ENCODE data around the gene CPSF4.

DNA sequence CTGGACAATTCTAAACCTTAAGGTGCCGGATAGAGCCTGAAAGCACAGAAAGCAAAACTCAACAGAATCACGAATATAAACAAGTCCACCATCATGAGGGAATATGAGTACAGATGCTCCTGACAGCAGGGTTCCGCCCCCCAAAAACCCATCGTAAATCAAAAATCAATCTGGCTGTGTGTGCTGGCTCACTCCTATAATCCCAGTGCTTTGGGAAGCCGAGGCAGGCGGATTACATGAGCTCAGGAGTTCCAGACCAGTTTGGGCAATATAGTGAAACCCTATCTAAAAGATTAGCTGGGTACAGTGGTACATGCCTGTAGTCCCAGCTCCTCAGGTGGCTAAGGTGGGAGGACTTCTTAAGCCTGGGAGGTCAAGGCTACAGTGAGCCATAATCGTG is 17.8 kb upstream of the CPSF4 start:
- TF ChIP-seq, protein P1, sequence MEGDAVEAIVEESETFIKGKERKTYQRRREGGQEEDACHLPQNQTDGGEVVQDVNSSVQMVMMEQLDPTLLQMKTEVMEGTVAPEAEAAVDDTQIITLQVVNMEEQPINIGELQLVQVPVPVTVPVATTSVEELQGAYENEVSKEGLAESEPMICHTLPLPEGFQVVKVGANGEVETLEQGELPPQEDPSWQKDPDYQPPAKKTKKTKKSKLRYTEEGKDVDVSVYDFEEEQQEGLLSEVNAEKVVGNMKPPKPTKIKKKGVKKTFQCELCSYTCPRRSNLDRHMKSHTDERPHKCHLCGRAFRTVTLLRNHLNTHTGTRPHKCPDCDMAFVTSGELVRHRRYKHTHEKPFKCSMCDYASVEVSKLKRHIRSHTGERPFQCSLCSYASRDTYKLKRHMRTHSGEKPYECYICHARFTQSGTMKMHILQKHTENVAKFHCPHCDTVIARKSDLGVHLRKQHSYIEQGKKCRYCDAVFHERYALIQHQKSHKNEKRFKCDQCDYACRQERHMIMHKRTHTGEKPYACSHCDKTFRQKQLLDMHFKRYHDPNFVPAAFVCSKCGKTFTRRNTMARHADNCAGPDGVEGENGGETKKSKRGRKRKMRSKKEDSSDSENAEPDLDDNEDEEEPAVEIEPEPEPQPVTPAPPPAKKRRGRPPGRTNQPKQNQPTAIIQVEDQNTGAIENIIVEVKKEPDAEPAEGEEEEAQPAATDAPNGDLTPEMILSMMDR (IDR thresholded peaks at IDR 0.05; ENCODE audit: poor library complexity, severe bottlenecking) = no peak
- TF ChIP-seq TAF1 (IDR thresholded peaks at IDR 0.05; ENCODE audit: low read depth) (no peak), RAD21 (conservative IDR thresholded peaks at IDR 0.05) (no peak), POLR2AphosphoS5 (IDR thresholded peaks at IDR 0.05) (no peak), EZH2 (IDR thresholded peaks at IDR 0.05; ENCODE audit: borderline replicate concordance, insufficient read depth, low read length, poor library complexity, severe bottlenecking) (no peak), EP300 (conservative IDR thresholded peaks at IDR 0.05; ENCODE audit: poor library complexity, severe bottlenecking) (no peak)
- TF ChIP-seq, protein P2, sequence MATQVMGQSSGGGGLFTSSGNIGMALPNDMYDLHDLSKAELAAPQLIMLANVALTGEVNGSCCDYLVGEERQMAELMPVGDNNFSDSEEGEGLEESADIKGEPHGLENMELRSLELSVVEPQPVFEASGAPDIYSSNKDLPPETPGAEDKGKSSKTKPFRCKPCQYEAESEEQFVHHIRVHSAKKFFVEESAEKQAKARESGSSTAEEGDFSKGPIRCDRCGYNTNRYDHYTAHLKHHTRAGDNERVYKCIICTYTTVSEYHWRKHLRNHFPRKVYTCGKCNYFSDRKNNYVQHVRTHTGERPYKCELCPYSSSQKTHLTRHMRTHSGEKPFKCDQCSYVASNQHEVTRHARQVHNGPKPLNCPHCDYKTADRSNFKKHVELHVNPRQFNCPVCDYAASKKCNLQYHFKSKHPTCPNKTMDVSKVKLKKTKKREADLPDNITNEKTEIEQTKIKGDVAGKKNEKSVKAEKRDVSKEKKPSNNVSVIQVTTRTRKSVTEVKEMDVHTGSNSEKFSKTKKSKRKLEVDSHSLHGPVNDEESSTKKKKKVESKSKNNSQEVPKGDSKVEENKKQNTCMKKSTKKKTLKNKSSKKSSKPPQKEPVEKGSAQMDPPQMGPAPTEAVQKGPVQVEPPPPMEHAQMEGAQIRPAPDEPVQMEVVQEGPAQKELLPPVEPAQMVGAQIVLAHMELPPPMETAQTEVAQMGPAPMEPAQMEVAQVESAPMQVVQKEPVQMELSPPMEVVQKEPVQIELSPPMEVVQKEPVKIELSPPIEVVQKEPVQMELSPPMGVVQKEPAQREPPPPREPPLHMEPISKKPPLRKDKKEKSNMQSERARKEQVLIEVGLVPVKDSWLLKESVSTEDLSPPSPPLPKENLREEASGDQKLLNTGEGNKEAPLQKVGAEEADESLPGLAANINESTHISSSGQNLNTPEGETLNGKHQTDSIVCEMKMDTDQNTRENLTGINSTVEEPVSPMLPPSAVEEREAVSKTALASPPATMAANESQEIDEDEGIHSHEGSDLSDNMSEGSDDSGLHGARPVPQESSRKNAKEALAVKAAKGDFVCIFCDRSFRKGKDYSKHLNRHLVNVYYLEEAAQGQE (IDR thresholded peaks at IDR 0.05; ENCODE audit: borderline replicate concordance) = no peak

Data from neural cell (in vitro differentiated cells).